ENCODE data around the gene MRPL11.
"Not testable (repeated sequence)": the region's sequence is repeated elsewhere in the genome, so short reads cannot be mapped to it uniquely, and the experiment has no call there.

MRPL11 gene

GRCh38 chr11:66467034-66467659 lies 28.5 kb upstream of the MRPL11 start:
- peak in 1 of 4 experiments; percentile 25 for DNase-seq (ENCODE audit: low read depth in 4 of 4, low spot score in 1 of 4)

GRCh38 chr11:66466225-66467033 lies 27.8 kb upstream of the MRPL11 start, which contains the start of gene PELI3:
Gene PELI3, plus strand, starts transcription at chr11:66466905. Its CDS starts 1,224 bp downstream, at chr11:66468129.
- peak; percentile 81 to 98 (median 88) for DNase-seq (ENCODE audit: low read depth in 4 of 4, low spot score in 1 of 4)

GRCh38 chr11:66465373-66466224 lies 27.0 kb upstream of the MRPL11 start:
- DNase-seq (ENCODE audit: low read depth in 4 of 4, low spot score in 1 of 4): no peak

GRCh38 chr11:66464916-66465315 lies 26.3 kb upstream of the MRPL11 start:
- DNase-seq (ENCODE audit: low read depth in 4 of 4, low spot score in 1 of 4): no peak

- not testable (repeated sequence) for DNase-seq (ENCODE audit: low read depth in 4 of 4, low spot score in 1 of 4)
These were observed 25.5 kb upstream of the MRPL11 start for GRCh38 chr11:66464116-66464515.

GRCh38 chr11:66462911-66463310 lies 24.3 kb upstream of the MRPL11 start:
- no peak for DNase-seq (ENCODE audit: low read depth in 4 of 4, low spot score in 1 of 4)

GRCh38 chr11:66462010-66462409 lies 23.4 kb upstream of the MRPL11 start:
- no peak for DNase-seq (ENCODE audit: low read depth in 4 of 4, low spot score in 1 of 4)

- DNase-seq (ENCODE audit: low read depth in 4 of 4, low spot score in 1 of 4): no peak
These were observed 20.6 kb upstream of the MRPL11 start for GRCh38 chr11:66459138-66459778.

- no peak for DNase-seq (ENCODE audit: low read depth in 4 of 4, low spot score in 1 of 4)
These were observed 19.2 kb upstream of the MRPL11 start for GRCh38 chr11:66457826-66458225.

GRCh38 chr11:66454828-66455227 lies 16.2 kb upstream of the MRPL11 start:
- no peak for DNase-seq (ENCODE audit: low read depth in 4 of 4, low spot score in 1 of 4)

- DNase-seq (ENCODE audit: low read depth in 4 of 4, low spot score in 1 of 4): no peak
These were observed 15.6 kb upstream of the MRPL11 start for GRCh38 chr11:66454247-66454646.

- DNase-seq (ENCODE audit: low read depth in 4 of 4, low spot score in 1 of 4): no peak
These were observed 13.0 kb upstream of the MRPL11 start for GRCh38 chr11:66451663-66452062.

GRCh38 chr11:66450560-66450959 lies 11.9 kb upstream of the MRPL11 start:
- DNase-seq (ENCODE audit: low read depth in 4 of 4, low spot score in 1 of 4): no peak

- no peak for DNase-seq (ENCODE audit: low read depth in 4 of 4, low spot score in 1 of 4)
These were observed 9.9 kb upstream of the MRPL11 start for GRCh38 chr11:66448523-66448922.

- no peak for DNase-seq (ENCODE audit: low read depth in 4 of 4, low spot score in 1 of 4)
These were observed 8.4 kb upstream of the MRPL11 start for GRCh38 chr11:66447012-66447411.

GRCh38 chr11:66443602-66444001 lies 5.0 kb upstream of the MRPL11 start:
- no peak for DNase-seq (ENCODE audit: low read depth in 4 of 4, low spot score in 1 of 4)

- DNase-seq (ENCODE audit: low read depth in 4 of 4, low spot score in 1 of 4): not testable (repeated sequence)
These were observed 2.3 kb upstream of the MRPL11 start for GRCh38 chr11:66440940-66441282.

GRCh38 chr11:66440101-66440939 lies 1.7 kb upstream of the MRPL11 start:
- DNase-seq (ENCODE audit: low read depth in 4 of 4, low spot score in 1 of 4): not testable (repeated sequence)

GRCh38 chr11:66437979-66438503 lies 607 bp downstream of the MRPL11 start:
- no peak for DNase-seq (ENCODE audit: low read depth in 4 of 4, low spot score in 1 of 4)

- no peak for DNase-seq (ENCODE audit: low read depth in 4 of 4, low spot score in 1 of 4)
These were observed 6.1 kb downstream of the MRPL11 start for GRCh38 chr11:66432597-66432996.

Data from stimulated activated CD4-positive, alpha-beta T cell treated with anti-CD3 and anti-CD28 coated beads, Interleukin-1b, Interleukin-23, amount 100 ng/mL, for 24 hours (primary cell).